GM21423 (cell line): ENCODE data around the gene PACS1.

Source experiments
- ATAC-seq: cut with Tn5 transposase; IDR thresholded peaks from one replicate; pipeline ENCODE4 v1.9.1; 2021; ENCODE audit warnings: mild to moderate bottlenecking, moderate library complexity; ENCODE audit not compliant: unreplicated experiment

Gene PACS1

GRCh38 chr11:66176650-66177049, 106.6 kb downstream of the PACS1 start:
- no peak for ATAC-seq

- no peak for ATAC-seq
Measured at GRCh38 chr11:66178183-66178582, 108.1 kb downstream of the PACS1 start.

- no peak for ATAC-seq
Measured at GRCh38 chr11:66178871-66179270, 108.8 kb downstream of the PACS1 start.

- no peak for ATAC-seq
Measured at GRCh38 chr11:66181632-66182315, 111.7 kb downstream of the PACS1 start.

- no peak for ATAC-seq
Measured at GRCh38 chr11:66183494-66184048, 113.5 kb downstream of the PACS1 start.

- ATAC-seq = no peak
Measured at GRCh38 chr11:66184728-66185127, 114.7 kb downstream of the PACS1 start.

- ATAC-seq = no peak
Measured at GRCh38 chr11:66186470-66186869, 116.4 kb downstream of the PACS1 start.

- no peak for ATAC-seq
Measured at GRCh38 chr11:66187453-66187852, 117.4 kb downstream of the PACS1 start.

GRCh38 chr11:66188580-66188979, 118.5 kb downstream of the PACS1 start:
- ATAC-seq = no peak

GRCh38 chr11:66189031-66189745, 119.1 kb downstream of the PACS1 start:
- no peak for ATAC-seq

GRCh38 chr11:66190786-66191185, 120.7 kb downstream of the PACS1 start:
- no peak for ATAC-seq

- no peak for ATAC-seq
Measured at GRCh38 chr11:66192181-66192863, 122.2 kb downstream of the PACS1 start.

GRCh38 chr11:66194391-66194790, 124.3 kb downstream of the PACS1 start:
- no peak for ATAC-seq

GRCh38 chr11:66195867-66196266, 125.8 kb downstream of the PACS1 start:
- ATAC-seq = no peak

- no peak for ATAC-seq
Measured at GRCh38 chr11:66203847-66204246, 133.8 kb downstream of the PACS1 start.

GRCh38 chr11:66204412-66204811, 134.3 kb downstream of the PACS1 start:
- no peak for ATAC-seq

GRCh38 chr11:66207816-66208215, 137.7 kb downstream of the PACS1 start:
- ATAC-seq = no peak

GRCh38 chr11:66211100-66211499, 141.0 kb downstream of the PACS1 start:
- no peak for ATAC-seq

- no peak for ATAC-seq
Measured at GRCh38 chr11:66216911-66217310, 146.8 kb downstream of the PACS1 start.

GRCh38 chr11:66218036-66218435, 148.0 kb downstream of the PACS1 start:
- ATAC-seq = no peak

GRCh38 chr11:66218846-66219620, 149.0 kb downstream of the PACS1 start:
- no peak for ATAC-seq
